Astrocyte of the spinal cord (primary cell): Measurements from ENCODE around the gene KIAA0319L.
"Not testable (repeated sequence)": the region's sequence is repeated elsewhere in the genome, so short reads cannot be mapped to it uniquely, and the experiment has no call there.

Source experiments
- DNase-seq: peaks from one replicate; pipeline ENCODE4 v3.0.0; 2011; ENCODE audit warnings: low read depth, low spot score
- H3K4me3 ChIP-seq: 2 replicates; pipeline ENCODE4 v1.5.1; 2011; ENCODE audit warnings: low read depth, mild to moderate bottlenecking, low read length, moderate library complexity
- CTCF ChIP-seq: IDR thresholded peaks from 2 replicates; pipeline ENCODE4 v1.5.1; 2012; ENCODE audit warnings: low read depth, mild to moderate bottlenecking, low read length, inconsistent platforms
- in situ Hi-C: cut with HindIII; loops from 2 replicates; pipeline ENCODE4 v1.10.0; 2017; ENCODE audit warnings: low sequenced_read_pairs

The KIAA0319L gene

GRCh38 chr1:35591211-35591610, 34.0 kb upstream of the KIAA0319L start:
- TF ChIP-seq CTCF: no peak
- in situ Hi-C loops: no loop called here
- H3K4me3 ChIP-seq: no peak overlapping the region
- DNase-seq: no peak

- H3K4me3 ChIP-seq: no peak overlapping the region
- in situ Hi-C loops: no loop called here
- TF ChIP-seq CTCF: no peak
- no peak for DNase-seq
These were observed 33.4 kb upstream of the KIAA0319L start for GRCh38 chr1:35590476-35591040.

- no peak for DNase-seq
- H3K4me3 ChIP-seq: no peak overlapping the region
- in situ Hi-C loops: no loop called here
- no peak for TF ChIP-seq CTCF
These were observed 32.6 kb upstream of the KIAA0319L start for GRCh38 chr1:35589516-35590427.

- no peak for TF ChIP-seq CTCF
These were observed 31.2 kb upstream of the KIAA0319L start for GRCh38 chr1:35588197-35588910.

GRCh38 chr1:35587736-35588135, 30.5 kb upstream of the KIAA0319L start:
- TF ChIP-seq CTCF: no peak
- no peak overlapping the region for H3K4me3 ChIP-seq
- DNase-seq: no peak
- in situ Hi-C loops: no loop called here

More at GRCh38 chr1:35588197-35588910, 31.2 kb upstream of the KIAA0319L start:
- no peak for DNase-seq
- in situ Hi-C loops: no loop called here
- no peak overlapping the region for H3K4me3 ChIP-seq

- in situ Hi-C loops: no loop called here
- no peak for DNase-seq
- no peak for TF ChIP-seq CTCF
- H3K4me3 ChIP-seq: no peak overlapping the region
These were observed 29.6 kb upstream of the KIAA0319L start for GRCh38 chr1:35586808-35587207.

- in situ Hi-C loops, H3K4me3 ChIP-seq, DNase-seq: not testable (repeated sequence)
These were observed 28.6 kb upstream of the KIAA0319L start for GRCh38 chr1:35585805-35586204.
